K562 (cell line): Measurements from ENCODE around the gene SMG9.

ENCODE experiments used
- ATF1 ChIP-seq, 2 experiments: fragments of 450-650 bp in 1 of 2; IDR thresholded peaks; 2 replicates each; pipeline ENCODE4 v1.6.1; 2016; ENCODE audit warnings: missing compliant biosample characterization in 1 of 2, missing genetic modification characterization in 1 of 2
- CC2D1A ChIP-seq: fragments of 450-650 bp; IDR thresholded peaks from 2 replicates; pipeline ENCODE4 v1.6.1; 2017; ENCODE audit warnings: mild to moderate bottlenecking
- CTCF ChIP-seq, 3 experiments: IDR thresholded peaks in 2 of 3; conservative IDR thresholded peaks in 1 of 3; 2 replicates each; pipeline ENCODE4 v1.5.1; 2011 to 2012; ENCODE audit warnings: low read length in 3 of 3, mild to moderate bottlenecking in 3 of 3, control low read depth in 2 of 3, improper control_type of control experiment in 1 of 3, inconsistent platforms in 1 of 3, low read depth in 1 of 3, mixed read lengths in 1 of 3, moderate library complexity in 1 of 3; ENCODE audit not compliant: insufficient read depth in 2 of 3
- DPF2 ChIP-seq: fragments of 450-650 bp; IDR thresholded peaks from 2 replicates; pipeline ENCODE4 v1.6.1; 2016
- KLF10 ChIP-seq: fragments of 250-450 bp; sonication (Bioruptor Pico); IDR thresholded peaks from 2 replicates; pipeline ENCODE4 v1.6.1; 2021; ENCODE audit warnings: matching md5 sums
- NFYB ChIP-seq: IDR thresholded peaks from 2 replicates; pipeline ENCODE4 v1.6.1; 2011; ENCODE audit warnings: mild to moderate bottlenecking, moderate library complexity; ENCODE audit not compliant: insufficient read length; ENCODE audit errors: extremely low read depth
- NRF1 ChIP-seq, 2 experiments: fragments of 450-650 bp; IDR thresholded peaks in 1 of 2; conservative IDR thresholded peaks in 1 of 2; 2 replicates each; pipeline ENCODE4 v1.6.1; 2014; ENCODE audit warnings: mild to moderate bottlenecking in 2 of 2
- POU5F1 ChIP-seq: fragments of 150-350 bp; IDR thresholded peaks from 2 replicates; pipeline ENCODE4 v1.6.1; 2014; ENCODE audit warnings: borderline replicate concordance, low read length, low read depth, mild to moderate bottlenecking; ENCODE audit not compliant: partially characterized antibody
- SAFB ChIP-seq: fragments of 200-400 bp; formaldehyde crosslinking; IDR thresholded peaks from 2 replicates; pipeline ENCODE4 v1.6.1; 2017; ENCODE audit warnings: low read depth, low read length, borderline replicate concordance
- SRF ChIP-seq, 2 experiments: fragments of 250-450, 450-650 bp in 1 of 2; sonication (Bioruptor Pico) in 1 of 2; sonication (generic) in 1 of 2; formaldehyde crosslinking; IDR thresholded peaks; 2 replicates each; pipeline versions ENCODE4 v1.5.0 to v1.5.1; 2020 to 2022; ENCODE audit warnings: mild to moderate bottlenecking in 1 of 2, missing genetic modification reagents in 1 of 2
- ZNF347 ChIP-seq: fragments of 450-650 bp; formaldehyde crosslinking; IDR thresholded peaks from 2 replicates; pipeline ENCODE4 v1.4.0; 2020; ENCODE audit warnings: low read depth, mild to moderate bottlenecking, moderate library complexity

GRCh38 chr19:43713208-43713607, 41.6 kb downstream of the SMG9 start:
- no peak for TF ChIP-seq SAFB
- TF ChIP-seq NFYB: no peak
- no peak for TF ChIP-seq POU5F1
- no peak for TF ChIP-seq CC2D1A
- no peak for TF ChIP-seq ATF1 (CRISPR knock-in tag; IDR thresholded peaks at IDR 0.05)
- TF ChIP-seq ATF1 (tag; IDR thresholded peaks at IDR 0.05): no peak
- TF ChIP-seq KLF10 (CRISPR knock-in tag): no peak
- TF ChIP-seq CTCF (IDR thresholded peaks at IDR 0.05 in 2 of 3, conservative IDR thresholded peaks at IDR 0.05 in 1 of 3; ENCODE audit: insufficient read depth in 2 of 3, low read depth in 1 of 3, low read length in 3 of 3): no peak
- TF ChIP-seq NRF1 (conservative IDR thresholded peaks at IDR 0.05 in 1 of 2, IDR thresholded peaks at IDR 0.05 in 1 of 2): no peak
- TF ChIP-seq SRF (CRISPR knock-in tag; IDR thresholded peaks at IDR 0.05): no peak
- no peak for TF ChIP-seq DPF2
- no peak for TF ChIP-seq ZNF347 (CRISPR knock-in tag)
